Measurements from ENCODE around the gene MAP3K2. TPM values are rescaled to one million over a fixed set of nuclear protein-coding genes. Genes with fewer than 3 reads are reported as not detected.

MAP3K2 gene
- total RNA-seq, 4 donors from 2014 or later = 39.4 to 95.4 (median 72.9) TPM

DNA sequence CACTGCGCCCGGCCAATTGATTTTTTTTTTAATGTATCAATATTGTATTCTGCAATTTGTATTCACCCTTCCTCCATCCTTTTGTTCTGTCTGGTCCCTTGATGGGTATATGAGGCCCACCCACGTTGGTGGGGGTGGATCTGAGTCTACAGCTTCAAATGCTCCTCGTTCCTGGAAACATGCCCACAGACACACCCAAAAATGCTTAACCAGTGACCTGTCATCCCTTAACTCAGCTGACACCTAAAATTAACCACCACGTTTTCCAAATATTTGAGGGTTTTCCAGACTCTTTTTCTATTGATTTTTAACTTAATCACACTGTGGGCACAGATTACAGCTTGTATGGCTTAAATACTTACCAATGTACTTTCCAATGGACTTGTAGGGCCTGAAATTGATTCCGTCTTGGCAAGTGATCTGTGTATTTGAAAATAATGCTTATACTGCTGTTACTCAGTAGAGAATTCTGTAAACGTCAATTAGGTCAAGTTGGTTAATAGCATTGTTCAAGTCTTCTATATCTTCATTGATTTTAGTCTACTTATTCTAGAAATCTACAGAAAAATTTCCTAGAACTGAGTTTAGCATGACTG is 133.3 kb downstream of the MAP3K2 start:
- Histone ChIP-seq H3K36me3 (peaks cover 0 to 16% (median 7%) of the 10 kb centered on the region in 4 donors), H3K9me3 (no peaks in the 10 kb centered on the region), H3K4me1 (no peaks in the 10 kb centered on the region), H3K27ac (no peak overlapping the region), H3K4me3 (no peak overlapping the region), H3K27me3 (no peaks in the 10 kb centered on the region)
- DNase-seq = no peak
- in situ Hi-C loops (cut with MboI; ENCODE audit: low pct_ligation_motif_present in 1 of 4, low pct_unique_long_range_greater_than_20kb in 1 of 4, low sequenced_read_pairs in 3 of 4) = no loop called here
- intact Hi-C loops (cut with DNase I; ENCODE audit: low total_unique reads) = no loop called here
- TF ChIP-seq POLR2A (IDR thresholded peaks at IDR 0.05) = no peak
- TF ChIP-seq, protein P1, sequence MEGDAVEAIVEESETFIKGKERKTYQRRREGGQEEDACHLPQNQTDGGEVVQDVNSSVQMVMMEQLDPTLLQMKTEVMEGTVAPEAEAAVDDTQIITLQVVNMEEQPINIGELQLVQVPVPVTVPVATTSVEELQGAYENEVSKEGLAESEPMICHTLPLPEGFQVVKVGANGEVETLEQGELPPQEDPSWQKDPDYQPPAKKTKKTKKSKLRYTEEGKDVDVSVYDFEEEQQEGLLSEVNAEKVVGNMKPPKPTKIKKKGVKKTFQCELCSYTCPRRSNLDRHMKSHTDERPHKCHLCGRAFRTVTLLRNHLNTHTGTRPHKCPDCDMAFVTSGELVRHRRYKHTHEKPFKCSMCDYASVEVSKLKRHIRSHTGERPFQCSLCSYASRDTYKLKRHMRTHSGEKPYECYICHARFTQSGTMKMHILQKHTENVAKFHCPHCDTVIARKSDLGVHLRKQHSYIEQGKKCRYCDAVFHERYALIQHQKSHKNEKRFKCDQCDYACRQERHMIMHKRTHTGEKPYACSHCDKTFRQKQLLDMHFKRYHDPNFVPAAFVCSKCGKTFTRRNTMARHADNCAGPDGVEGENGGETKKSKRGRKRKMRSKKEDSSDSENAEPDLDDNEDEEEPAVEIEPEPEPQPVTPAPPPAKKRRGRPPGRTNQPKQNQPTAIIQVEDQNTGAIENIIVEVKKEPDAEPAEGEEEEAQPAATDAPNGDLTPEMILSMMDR (IDR thresholded peaks at IDR 0.05) = no peak
- TF ChIP-seq EP300 (IDR thresholded peaks at IDR 0.05; ENCODE audit: low read depth) = no peak
- no peak for TF ChIP-seq POLR2AphosphoS5 (IDR thresholded peaks at IDR 0.05)
- 67 to 69% methylated on average over 7 of the region's 7 CpGs for WGBS, 2 donors (ENCODE audit: low coverage in 1 of 2)

Small RNA genes within 50 kb of the gene (small RNA-seq; reads per million reads assigned to genes)
- gene MIR4783 = 0 reads per million in 4 donors
- gene RNU6-1147P = 0 reads per million in 4 donors

Other genes with a start within 250 kb of the MAP3K2 start
- under 1 TPM in 3 of 4 donors, not detected in 1; 0.14 to 0.64 (median 0.20) TPM for gene CYP27C1, start 167.7 kb downstream of the MAP3K2 start, total RNA-seq
- gene ERCC3, start 93.8 kb downstream of the MAP3K2 start, total RNA-seq = 10 to 100 TPM; 30.0 to 47.2 (median 39.0) TPM
- gene PROC, start 30.5 kb upstream of the MAP3K2 start, total RNA-seq = 1 to 10 TPM in 2 of 4 donors, not detected in 2; 2.9 to 3.0 TPM
- 100 to 1,000 TPM in 1 of 4 donors, 10 to 100 TPM in 3; 27.3 to 139 (median 45.4) TPM for gene IWS1, start 138.5 kb upstream of the MAP3K2 start, total RNA-seq
- 100 to 1,000 TPM; 242 to 637 (median 280) TPM for gene MYO7B, start 147.7 kb upstream of the MAP3K2 start, total RNA-seq

All from transverse colon (tissue), 4 donors.